HG03196 (cell line): Measurements from ENCODE around the gene IGSF9B.

ENCODE experiments used
- ATAC-seq: cut with Tn5 transposase; IDR thresholded peaks from one replicate; pipeline ENCODE4 v1.9.1; 2021; ENCODE audit not compliant: unreplicated experiment

IGSF9B gene

GRCh38 chr11:133957900-133958299 is 1.1 kb upstream of the IGSF9B start:
- ATAC-seq = no peak

- ATAC-seq = no peak
Measured at GRCh38 chr11:133955945-133956421, 785 bp downstream of the IGSF9B start.

GRCh38 chr11:133955081-133955891 is 1.5 kb downstream of the IGSF9B start:
- no peak for ATAC-seq

GRCh38 chr11:133953999-133954398 is 2.8 kb downstream of the IGSF9B start:
- ATAC-seq = no peak

GRCh38 chr11:133953547-133953946 is 3.2 kb downstream of the IGSF9B start:
- ATAC-seq = no peak

GRCh38 chr11:133952199-133953190 is 4.3 kb downstream of the IGSF9B start:
- ATAC-seq = no peak

DNA sequence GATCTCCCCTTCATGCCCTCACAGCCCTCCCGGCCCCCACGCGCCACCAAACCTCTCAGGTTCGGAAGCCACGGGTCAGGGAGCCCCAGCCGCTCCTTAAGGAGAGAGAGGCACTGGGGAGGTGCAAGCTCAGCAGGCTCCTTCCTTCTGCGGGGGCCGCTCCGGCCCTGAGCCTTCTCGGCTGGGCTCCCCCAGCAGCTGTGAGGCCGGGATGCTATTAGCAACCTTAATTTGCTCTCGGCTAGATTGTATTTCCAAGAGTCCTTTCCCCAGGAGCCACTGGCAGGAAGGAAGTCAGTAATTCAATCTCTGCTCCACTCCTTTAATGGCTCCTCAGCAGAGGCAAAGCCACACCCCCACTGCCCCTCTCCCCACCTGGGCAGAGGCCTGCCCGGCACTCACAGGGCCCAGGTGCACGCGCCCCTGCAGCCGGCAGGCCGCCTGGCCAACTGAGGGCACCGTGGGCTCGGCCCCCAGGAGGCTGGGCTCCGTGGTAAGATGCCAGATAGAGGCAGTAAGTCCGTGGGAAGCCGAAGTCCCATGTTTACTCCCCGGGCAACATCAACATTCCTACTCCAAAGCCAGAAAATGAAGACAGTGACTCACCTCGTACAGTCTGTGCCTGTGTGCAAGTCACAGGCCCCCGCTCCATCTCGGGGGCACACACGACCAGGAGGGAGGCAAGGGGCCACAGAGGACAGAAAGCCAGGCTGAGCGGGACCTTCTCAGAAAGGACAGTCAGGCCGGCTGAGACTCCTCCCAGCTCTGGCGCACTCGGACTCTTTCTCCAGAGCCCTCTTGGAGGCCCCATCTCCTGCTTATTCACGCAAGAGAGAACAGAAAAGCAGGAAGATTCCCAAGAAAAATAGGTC is 5.2 kb downstream of the IGSF9B start:
- no peak for ATAC-seq

- ATAC-seq = no peak
Measured at GRCh38 chr11:133950874-133951326, 5.9 kb downstream of the IGSF9B start.

GRCh38 chr11:133950421-133950820 is 6.3 kb downstream of the IGSF9B start:
- no peak for ATAC-seq

- ATAC-seq = no peak
Measured at GRCh38 chr11:133949129-133949528, 7.6 kb downstream of the IGSF9B start.

- ATAC-seq = no peak
Measured at GRCh38 chr11:133948711-133949110, 8.1 kb downstream of the IGSF9B start.

GRCh38 chr11:133947321-133947756 is 9.4 kb downstream of the IGSF9B start:
- ATAC-seq = no peak

GRCh38 chr11:133946541-133947318 is 10.0 kb downstream of the IGSF9B start:
- ATAC-seq = no peak

- ATAC-seq = no peak
Measured at GRCh38 chr11:133946051-133946450, 10.7 kb downstream of the IGSF9B start.

DNA sequence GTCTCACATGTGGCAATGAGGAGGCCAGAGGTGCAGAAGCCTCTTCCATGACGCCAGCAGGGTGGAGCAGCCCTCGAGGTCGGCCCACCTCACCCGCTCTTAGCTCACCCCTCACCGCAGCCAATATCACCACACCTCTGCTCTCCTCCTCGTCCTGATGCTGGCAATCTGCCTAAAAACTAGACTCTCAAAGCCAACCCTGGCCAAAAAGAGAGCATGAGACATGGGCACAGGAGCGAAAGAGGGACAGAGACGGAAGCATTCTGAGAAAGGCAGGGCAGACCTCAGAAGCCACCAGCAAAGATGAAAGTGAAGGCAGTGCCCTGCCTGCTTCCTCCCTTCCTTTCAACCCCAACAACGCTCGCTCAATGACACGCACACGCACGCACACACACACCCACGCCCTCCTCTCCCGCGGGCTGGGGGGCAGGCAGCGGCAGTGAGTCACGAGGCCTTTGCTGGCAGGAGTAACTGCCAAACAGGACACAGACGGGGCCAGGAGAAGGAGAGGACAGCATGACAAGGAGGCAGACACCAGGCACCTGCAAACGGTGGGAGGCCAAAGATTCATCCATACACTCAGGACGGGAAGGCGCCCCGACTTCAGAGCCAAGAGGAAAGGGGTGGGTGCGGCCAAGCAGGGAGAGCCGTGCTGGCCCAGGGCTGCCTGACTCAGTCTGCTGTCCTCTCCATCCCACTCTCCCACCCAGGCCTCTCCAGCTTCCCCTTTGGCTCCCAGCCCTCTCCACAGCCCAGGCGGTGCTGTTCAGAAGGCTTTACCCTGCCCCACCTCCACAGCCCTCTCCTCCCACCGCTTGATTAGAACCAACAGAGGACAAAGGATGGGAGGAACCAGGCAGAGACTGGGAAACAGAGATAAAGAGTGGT is 11.4 kb downstream of the IGSF9B start:
- no peak for ATAC-seq

DNA sequence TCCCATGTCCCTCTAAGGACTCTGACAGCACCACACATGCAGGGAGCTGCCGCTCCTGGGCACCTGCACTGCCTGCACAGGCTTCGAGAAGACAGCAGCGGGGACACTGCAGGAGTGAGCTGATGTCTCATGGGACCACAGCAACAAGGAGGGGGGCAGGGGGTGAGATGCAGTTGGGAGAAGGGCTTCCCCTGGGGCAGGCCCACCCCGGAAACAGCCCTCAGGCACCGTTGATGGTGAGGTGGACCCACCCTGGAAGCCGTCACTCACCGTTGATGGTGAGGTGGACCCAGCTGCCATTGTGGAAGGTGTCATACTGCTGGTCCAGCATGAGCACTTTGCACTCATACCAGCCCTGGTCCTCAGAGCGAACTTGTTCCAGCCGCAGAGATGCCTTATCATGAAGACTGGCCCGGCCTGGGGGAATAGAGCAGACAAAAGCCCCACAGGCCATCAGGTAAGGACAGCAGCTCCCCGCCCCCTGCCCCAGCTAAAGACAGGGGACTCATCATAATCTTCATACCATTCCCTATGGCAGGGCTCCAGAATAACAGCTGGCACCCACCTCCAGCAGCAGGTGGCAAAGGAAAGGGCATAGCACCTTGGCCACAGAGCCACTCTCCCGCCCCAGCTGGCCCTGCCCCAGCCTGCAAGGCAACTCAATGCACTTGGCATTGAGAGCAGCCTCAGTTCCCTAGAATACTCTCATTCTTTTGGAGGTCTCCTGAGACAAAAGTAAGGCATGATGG is 12.6 kb downstream of the IGSF9B start:
- no peak for ATAC-seq

DNA sequence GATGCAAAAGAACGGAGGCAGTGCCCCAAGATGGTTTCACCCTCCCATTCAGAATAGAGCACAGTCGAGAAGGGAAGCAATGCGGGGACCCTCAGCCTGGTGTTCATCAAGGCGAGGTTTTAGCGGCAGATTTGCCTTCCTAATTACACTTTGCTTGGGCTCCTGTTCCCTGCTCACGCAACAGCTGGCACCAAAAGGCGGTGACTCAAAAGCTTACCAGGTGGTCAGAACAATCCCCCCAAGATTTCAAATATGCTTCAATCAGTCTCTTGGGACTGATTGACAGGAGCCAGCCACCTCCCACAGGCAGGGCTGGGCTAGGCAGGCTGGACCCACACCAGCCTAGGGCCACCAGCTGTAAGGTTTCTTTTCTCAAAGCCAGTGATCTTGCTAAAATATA is 14.2 kb downstream of the IGSF9B start:
- ATAC-seq = no peak

DNA sequence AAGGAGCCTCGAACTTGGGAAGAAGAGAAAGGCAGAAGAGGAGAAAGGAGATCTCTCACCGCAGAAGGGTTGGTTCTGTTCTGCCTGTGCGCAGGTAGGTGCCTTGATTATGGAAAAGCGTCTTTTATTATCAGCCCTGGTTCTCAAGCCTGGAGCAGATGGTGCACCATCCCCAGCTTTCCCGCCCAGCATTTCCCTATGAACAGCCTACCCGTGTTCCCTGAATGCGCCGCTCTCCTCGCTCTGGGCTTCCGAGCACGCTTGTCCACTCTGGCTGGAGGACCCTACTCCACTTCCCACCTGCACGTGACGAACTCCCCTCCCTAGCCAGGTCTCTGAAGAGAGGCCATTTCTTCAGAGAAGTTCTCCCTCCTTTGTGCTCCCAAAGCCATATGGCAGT is 15.2 kb downstream of the IGSF9B start:
- no peak for ATAC-seq
